ENCODE measurements around the gene TCP11L2.

- TF ChIP-seq CTCF (IDR thresholded peaks at IDR 0.05) = no peak
- no peak for TF ChIP-seq POLR2A (IDR thresholded peaks at IDR 0.05)
These were observed 60.4 kb downstream of the TCP11L2 start for GRCh38 chr12:106362971-106363370.
